Colon (tissue), 2 donors: Measurements from ENCODE around the gene EPB42.
"Not testable (repeated sequence)": the region's sequence is repeated elsewhere in the genome, so short reads cannot be mapped to it uniquely, and the experiment has no call there.

Source experiments
- FAIRE-seq: peaks from 2 replicates; lab custom pipeline; 2012; peaks lifted over from hg19 to GRCh38; lab: Jason Lieb, UNC
- donor health status: control.
- donor health status: control.

The EPB42 gene

GRCh38 chr15:43241100-43241499, 20.3 kb upstream of the EPB42 start:
- FAIRE-seq = no peak

DNA sequence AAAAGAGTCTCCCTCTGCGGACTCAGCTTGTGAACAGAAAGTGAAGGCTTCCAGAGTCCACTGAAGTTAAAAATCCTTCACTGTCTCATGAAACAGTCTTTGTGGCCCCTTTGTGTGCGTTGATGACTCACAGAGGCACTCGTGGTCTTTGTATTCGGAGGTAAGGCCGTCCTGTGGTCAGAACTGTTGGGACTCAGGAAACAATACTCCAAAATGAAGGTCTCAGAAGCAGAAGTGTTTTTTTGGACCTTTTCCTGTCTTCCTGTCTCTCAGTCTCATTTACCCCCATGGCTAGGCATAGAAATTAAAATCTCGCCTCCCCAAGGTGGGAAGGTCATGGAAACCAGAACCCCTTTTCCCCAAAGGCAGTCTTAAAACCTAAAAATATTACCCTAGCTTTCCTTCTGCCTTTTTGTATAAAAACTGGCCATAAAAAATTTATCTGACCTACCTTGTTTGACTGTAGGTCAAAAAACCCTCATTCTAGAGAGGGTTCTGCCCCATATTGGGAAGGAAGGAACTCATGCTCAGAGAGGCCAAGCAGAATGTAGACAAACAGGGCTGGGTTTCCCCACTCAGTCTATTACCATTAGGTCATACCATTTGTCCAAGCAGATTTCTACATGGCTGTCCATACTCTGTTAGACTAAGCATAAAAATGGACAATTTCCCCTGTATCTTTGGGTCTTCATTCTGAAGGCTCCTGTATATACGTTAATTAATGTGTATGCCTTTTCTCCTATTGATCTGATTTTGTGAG, 19.1 kb upstream of the EPB42 start:
- no peak for FAIRE-seq

DNA sequence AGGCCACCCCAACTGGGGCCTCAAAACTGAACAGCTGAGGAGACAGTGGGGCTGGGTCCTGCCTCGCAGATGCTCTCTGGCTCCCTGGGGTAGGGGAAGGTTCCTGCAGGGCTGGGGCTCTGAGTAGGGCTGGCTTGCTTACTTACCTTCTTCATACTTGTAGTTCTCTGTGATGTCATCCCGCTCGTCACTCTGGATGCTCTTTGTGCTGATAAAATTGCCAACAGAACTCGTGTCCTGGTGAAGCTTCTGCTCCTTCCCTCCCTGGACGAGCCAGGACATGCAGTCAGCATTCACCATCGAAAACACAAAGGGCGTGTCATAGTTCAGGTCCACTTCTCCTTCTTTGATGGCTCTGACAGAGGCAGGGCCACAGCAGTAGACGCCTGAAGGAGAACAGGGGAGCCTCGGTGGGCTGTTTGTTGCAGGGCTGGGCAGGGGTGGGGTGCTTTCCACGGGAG, 17.9 kb upstream of the EPB42 start:
- FAIRE-seq = no peak

- no peak for FAIRE-seq
These were observed 17.1 kb upstream of the EPB42 start for GRCh38 chr15:43237842-43238470.

DNA sequence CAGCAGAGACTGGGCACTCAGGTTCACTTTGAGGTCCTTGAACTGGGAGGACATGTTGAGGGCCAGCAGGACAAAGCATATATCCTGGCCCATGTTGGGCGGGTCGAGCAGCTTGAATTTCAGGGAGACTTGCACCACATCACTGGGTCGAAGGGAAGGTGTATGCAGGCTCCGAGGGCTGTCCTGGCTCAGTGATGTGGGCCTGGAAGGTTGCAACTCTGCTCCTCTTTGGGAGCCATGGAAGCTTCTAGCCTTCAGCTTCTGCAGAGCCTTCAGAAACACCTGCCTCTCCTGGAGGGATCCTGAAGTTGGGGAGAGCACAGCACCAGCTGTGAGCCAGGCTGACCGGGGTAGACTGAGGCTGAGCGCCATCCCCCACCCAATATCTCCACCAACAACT, 14.7 kb upstream of the EPB42 start:
- no peak for FAIRE-seq

DNA sequence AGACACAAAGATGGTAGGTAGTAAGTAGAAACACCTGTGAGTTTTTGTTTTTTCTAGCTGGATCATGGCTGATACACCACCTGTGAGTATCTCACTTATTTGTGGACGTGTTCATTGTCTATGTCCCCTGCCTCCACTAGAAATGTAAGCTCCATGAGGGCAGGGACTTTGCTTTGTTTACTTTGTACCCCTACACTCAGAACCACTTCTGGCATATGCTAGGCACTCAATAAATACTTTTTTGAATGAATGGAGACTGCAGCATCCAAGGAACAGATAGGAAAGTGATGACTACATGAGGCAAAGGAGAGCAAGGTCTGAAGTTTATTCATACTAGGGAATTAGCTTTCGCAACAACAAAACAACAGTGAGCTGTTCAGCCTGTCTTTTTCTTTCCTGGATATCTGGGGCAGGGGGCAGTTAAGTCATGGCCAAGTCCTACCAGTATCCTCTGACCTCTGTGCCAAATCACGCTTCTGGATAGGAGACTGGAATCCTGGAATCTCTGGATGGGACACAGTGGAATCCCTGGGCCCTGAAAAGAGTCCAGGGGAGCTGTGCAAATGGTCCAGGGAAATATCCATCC, 11.6 kb upstream of the EPB42 start:
- FAIRE-seq = no peak

GRCh38 chr15:43230640-43231115, 9.9 kb upstream of the EPB42 start:
- no peak for FAIRE-seq

- no peak for FAIRE-seq
These were observed 9.2 kb upstream of the EPB42 start for GRCh38 chr15:43229977-43230376.

DNA sequence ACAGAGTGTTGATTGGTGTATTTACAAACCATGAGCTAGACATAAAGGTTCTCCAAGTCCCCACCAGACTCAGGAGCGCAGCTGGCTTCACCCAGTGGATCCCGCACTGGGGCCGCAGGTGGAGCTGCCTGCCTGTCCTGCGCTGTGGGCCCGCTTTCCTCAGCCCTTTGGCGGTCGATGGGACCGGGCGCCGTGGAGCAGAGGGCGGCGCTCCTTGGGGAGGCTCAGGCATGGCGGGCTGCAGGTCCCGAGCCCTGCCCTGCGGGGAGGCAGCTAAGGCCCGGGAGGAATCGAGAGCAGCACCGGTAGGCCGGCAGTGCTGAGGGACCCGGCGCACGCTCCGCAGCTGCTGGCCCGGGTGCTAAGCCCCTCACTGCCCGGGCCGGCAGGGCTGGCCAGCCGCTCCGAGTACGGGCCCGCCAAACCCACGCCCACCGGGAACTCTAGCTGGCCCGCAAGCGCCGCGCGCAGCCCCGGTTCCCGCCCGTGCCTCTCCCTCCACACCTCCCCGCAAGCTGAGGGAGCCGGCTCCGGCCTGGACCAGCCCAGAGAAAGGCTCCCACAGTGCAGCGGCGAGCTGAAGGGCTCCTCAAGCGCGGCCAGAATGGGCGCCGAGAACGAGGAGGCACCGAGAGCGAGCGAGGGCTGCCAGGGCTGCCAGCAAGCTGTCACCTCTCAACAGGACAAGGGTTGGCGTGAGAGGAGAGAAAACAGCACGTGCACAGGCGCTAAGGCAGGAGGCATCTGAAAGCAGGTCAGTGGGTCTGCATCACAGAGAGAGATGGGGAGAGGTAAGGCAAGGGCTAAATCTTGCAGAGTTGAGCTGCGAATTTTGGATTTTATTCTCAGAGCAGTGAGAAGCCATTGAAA, 5.9 kb upstream of the EPB42 start:
- FAIRE-seq = no peak

GRCh38 chr15:43225950-43226255, 5.1 kb upstream of the EPB42 start:
- FAIRE-seq = not testable (repeated sequence)

DNA sequence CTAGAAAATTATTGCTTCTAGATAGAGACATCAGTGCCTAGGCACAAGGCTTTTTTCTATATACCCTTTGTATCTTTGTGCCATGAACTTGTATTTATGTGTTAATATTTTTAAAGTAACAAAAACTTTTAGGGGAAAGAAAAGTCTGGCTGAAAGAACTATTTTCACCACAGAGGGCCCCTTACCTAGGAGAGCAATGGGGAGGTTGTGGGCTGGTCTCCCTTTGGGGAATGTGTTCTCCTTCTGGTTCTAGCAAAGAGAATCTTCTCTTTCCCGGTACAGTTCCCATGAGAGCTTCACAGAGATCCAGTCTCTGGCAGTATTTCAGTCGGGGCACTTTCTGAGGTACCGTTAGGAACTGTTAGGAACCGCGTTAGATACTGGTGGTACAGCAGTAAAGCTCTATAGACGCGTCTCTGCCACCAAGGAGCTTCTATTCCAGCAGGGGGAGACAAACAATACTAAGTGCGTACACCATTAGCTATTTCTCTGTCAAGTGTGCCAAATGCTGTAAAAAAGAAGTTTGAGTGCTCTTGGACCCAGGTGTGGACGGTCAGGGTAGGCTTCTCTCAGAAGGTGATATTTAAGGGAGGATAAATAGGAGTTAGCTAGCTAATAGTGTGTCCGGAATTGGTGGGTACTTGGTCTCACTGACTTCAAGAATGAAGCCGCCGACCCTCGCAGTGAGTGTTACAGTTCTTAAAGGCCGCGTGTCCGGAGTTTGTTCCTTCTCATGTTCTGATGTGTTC, 4.6 kb upstream of the EPB42 start:
- no peak for FAIRE-seq

- FAIRE-seq = no peak
These were observed 604 bp upstream of the EPB42 start for GRCh38 chr15:43221422-43221821.

GRCh38 chr15:43219929-43220928, 589 bp downstream of the EPB42 start:
- no peak for FAIRE-seq

- no peak for FAIRE-seq
These were observed 1.7 kb downstream of the EPB42 start for GRCh38 chr15:43218908-43219706.

GRCh38 chr15:43215961-43216360, 4.9 kb downstream of the EPB42 start:
- no peak for FAIRE-seq

DNA sequence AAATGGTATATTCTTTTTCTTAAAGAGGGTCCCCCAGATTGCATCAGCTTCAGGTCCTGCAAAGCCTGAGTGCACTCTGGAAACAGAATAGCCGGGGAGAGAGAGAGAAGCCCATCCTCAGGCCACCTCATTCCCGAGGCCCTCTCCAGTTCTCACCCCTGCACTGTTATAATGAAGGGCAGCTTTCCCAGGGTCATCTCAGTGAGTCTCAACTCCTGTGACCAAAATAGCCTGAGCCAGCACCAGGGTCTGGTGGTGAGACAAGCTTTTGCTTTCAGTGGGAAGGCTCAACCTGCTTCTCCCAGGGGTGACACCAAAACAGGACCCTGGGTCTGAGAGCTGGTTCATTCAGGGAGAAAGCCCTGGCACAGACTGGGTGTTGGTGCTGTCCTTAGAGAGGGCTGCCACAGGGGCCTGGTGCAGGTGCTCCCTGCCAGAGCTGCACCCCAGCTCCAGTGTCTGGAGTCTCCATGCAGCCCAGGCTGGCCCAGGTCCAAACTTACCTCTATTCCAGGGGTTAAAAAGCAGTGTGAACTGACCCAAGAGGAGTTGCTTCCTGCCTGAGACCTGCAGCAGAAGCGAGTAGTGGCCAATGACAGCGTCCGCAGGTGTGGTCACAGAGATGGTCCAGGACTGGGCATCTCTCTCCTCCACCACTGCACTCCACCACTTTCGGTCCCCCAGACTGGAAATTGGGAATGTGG, 6.1 kb downstream of the EPB42 start:
- no peak for FAIRE-seq

- FAIRE-seq = no peak
These were observed 6.6 kb downstream of the EPB42 start for GRCh38 chr15:43214169-43214568.

- FAIRE-seq = no peak
These were observed 7.4 kb downstream of the EPB42 start for GRCh38 chr15:43213466-43213865.

DNA sequence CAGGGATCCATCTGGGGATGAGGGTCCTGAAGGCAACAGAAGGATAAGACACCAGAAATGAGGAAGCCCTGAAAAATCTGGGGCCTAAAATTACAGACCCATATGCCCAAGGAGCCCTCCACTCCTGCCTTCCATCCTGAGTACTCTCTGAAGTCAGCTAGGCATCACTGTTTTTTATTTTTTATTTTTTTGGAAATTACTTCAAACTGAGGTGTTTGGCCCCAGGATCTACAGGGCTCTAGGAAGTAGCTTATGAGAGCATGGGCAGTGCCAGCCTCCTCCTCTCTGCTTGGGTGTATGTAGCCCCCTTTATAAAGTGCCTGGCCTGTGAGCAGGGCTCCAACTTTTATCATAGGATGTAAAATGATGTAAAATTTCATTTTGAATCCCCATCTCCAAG, 7.9 kb downstream of the EPB42 start:
- FAIRE-seq = no peak
